Fibroblast of skin of right biceps (primary cell): Measurements from ENCODE around the gene IL2RA.
"Not testable (repeated sequence)": the region's sequence is repeated elsewhere in the genome, so short reads cannot be mapped to it uniquely, and the experiment has no call there.

ENCODE experiments used
- DNase-seq: peaks from one replicate; pipeline ENCODE4 v3.0.0-alpha.2; 2013

IL2RA gene

GRCh38 chr10:6011558-6011957 lies 50.6 kb downstream of the IL2RA start:
- no peak for DNase-seq

- no peak for DNase-seq
Observed at GRCh38 chr10:6010569-6010968, 51.6 kb downstream of the IL2RA start.

GRCh38 chr10:6009961-6010360 lies 52.2 kb downstream of the IL2RA start:
- peak; percentile 10 for DNase-seq

DNA sequence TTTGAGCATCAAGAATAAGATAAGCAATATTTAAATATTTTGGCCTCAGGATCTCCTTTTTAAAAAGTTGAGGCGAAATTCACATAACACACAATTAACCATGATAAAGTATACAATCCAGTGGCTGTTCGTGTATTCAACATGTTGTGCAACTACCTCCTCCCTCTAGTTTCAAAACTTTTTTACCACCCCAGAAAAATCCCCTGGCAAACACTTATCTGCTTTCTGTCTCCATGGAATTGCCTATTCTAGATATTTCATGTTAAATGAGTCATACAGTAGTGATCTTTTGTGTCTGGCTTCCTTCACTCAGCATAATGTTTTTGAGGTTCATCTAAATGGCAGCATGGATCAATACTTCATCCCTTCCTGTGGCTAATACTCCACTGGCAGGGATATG lies 53.0 kb downstream of the IL2RA start:
- peak; percentile 23 for DNase-seq

- no peak for DNase-seq
Observed at GRCh38 chr10:6008497-6009142, 53.5 kb downstream of the IL2RA start.

- no peak for DNase-seq
Observed at GRCh38 chr10:6006991-6007390, 55.2 kb downstream of the IL2RA start.

GRCh38 chr10:6006546-6006945 lies 55.6 kb downstream of the IL2RA start:
- no peak for DNase-seq

DNA sequence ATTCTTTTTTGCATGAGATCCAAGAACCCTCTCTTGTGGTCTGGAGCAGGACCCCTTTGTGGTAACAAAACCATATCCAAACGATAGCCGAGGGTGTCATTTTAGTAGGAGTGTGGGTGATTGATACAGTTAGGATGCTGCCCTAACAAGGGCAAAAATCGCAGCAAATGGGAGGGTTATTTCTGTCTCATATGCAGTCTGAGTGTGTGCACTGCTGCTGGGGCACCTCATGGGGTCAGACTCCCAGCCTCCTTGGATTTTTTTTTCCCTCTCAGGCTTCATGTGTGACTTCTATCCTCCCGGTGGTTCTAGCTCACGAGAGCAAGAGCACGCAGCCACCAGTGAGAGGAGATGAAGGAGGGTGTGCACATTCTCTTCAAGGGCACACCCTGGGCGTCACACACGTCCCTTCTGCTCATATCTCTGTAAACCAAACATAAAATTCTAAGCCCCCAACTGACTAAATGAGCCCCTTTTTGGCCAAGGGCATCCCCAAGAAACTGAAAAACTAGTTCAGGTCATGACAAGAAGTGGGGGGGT lies 56.2 kb downstream of the IL2RA start:
- no peak for DNase-seq

GRCh38 chr10:6005161-6005804 lies 56.9 kb downstream of the IL2RA start:
- not testable (repeated sequence) for DNase-seq

GRCh38 chr10:6002809-6003510 lies 59.2 kb downstream of the IL2RA start:
- DNase-seq: no peak

DNA sequence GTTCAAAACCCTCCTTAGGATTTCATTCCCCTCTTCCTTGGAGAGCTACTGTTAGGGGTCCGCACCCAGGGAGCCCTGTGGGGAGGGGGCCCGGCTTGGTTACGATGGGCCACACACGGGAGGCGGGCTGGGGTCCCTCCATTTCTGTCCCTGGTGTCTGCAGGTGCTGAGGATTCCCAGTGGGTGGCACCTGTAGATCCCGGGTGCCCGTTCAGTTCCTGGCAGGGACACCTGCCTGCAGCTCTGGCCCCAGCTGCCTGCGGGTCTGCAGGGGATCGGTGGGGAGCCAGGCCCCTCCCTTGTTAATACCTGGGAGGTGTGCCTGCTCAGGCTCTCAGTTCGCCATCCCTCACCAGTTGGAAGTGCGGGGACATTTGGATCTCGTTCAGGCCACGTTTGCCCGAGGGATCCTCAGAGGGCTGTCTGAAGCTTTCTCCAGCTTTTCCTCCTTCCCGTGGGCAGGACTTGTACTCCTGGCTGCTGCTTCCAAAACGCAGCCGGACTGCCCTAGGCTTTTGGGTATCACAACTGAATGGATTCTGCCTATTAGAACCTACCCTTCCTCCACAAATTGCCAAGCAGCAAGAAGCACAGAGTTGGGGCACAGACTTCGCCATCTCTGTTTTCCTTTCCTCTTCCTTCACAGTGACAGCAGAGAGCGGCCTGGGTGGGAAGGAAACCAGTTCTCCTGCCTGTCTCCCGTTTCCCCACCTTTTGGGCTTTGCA lies 62.6 kb downstream of the IL2RA start:
- no peak for DNase-seq

DNA sequence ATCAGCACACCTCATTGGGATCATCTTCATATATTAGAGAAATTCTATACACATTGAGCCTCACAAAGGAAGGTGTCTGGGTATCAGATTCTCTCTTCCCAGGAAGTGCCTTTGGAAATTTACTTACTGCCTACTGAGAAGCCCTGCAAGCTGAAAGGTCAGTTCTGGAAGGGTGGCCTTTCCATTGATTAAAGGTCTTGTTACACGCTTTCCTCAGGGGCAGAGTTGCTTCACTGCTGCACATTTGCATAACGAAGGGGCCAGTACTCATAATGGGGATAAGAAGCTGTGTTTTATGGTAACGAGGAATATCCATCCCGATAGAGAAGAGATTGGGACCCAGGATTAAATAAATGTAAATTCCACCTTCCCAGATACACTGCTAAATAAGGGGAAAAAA lies 65.5 kb downstream of the IL2RA start:
- no peak for DNase-seq

GRCh38 chr10:5992398-5992797 lies 69.8 kb downstream of the IL2RA start:
- DNase-seq: no peak

- no peak for DNase-seq
Observed at GRCh38 chr10:5991708-5992107, 70.5 kb downstream of the IL2RA start.

DNA sequence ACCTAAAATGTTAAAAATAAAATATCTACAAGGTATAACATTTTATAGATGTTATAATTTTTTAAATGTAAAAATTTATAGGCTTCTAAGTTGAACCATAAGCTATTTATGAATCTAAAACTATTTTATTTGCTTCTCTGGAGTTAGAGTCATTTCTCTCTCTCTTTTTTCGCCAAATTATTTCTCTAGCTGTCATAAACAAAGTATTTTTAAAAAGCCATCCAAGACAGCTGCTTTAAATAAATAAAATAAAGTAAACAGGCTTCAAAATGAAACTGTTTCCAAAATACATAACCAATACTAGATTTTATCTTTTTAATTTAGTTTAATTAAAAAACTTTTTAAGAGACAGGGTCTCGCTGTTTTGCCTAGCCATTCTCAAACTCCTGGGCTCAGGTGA lies 72.4 kb downstream of the IL2RA start:
- no peak for DNase-seq

DNA sequence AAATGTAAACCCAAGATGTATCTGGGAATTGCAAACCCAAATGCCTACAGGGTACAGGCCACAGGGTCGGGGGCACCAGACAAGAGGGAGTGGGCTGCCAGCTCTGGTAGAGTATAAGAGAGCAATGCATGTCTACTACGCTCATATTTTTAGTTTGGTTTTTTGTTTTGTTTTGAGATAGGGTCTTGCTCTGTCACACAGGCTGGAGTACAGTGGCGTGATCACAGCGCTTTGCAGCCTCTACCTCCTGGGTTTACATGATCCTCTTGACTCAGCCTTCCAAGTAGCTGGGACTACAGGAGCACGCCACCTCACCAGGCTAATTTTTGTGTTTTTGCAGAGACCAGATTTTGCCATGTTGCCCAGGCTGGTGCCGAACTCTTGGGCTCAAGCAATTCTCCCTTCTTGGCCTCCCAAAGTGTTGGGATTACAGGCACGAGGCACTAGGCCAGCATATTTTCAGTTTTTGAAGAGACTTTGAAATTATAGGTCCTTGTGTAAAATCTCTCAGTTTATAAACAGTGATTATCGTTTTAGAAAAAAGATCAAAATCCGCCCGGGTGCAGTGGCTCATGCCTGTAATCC lies 73.7 kb downstream of the IL2RA start:
- DNase-seq: no peak

- DNase-seq: no peak
Observed at GRCh38 chr10:5987747-5988146, 74.4 kb downstream of the IL2RA start.

GRCh38 chr10:5985029-5985428 lies 77.1 kb downstream of the IL2RA start:
- no peak for DNase-seq

DNA sequence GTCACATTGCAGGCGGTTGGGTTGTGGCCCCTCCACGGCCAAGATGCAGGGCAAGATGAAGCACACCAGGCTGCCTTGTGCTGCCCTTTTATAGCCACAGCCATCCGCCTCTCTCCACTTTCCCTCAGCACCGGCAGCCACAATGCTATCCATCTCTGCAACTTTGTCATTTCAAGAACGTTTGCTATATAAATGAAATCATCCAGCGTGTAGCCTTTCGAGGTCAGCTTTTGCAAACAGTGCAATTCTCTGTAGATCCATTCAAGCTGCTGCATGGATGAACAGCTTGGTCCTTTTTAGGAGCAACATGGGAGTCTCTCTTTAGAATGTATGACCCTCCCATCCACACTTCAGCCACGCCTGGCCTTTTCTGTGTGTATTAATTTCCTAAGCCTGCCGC lies 78.4 kb downstream of the IL2RA start:
- DNase-seq: no peak

GRCh38 chr10:5981529-5981928 lies 80.6 kb downstream of the IL2RA start:
- DNase-seq: no peak

DNA sequence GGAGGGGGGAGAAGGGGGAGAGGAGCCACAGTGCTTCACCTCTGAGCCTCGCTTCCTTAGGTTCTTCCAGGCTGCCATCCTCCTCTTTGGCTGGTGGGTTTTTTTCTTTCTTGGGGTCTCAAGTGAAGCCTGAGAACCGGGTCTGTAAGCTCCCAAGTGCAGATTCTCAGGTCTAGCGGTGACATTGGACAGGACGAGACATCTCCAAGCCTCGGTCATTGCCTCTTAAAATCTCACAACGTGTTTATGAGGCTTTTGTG lies 84.0 kb downstream of the IL2RA start:
- DNase-seq: no peak

GRCh38 chr10:5977471-5978229 lies 84.5 kb downstream of the IL2RA start, which contains the start of gene IL15RA:
TSS of gene IL15RA (minus strand) at chr10:5977543. CDS start at chr10:5977492, 51 bp downstream.
- DNase-seq: peak; percentile 56
